Activated CD8-positive, alpha-beta T cell treated with anti-CD3 and anti-CD28 coated beads for 36 hours (primary cell): ENCODE results near the gene CILP2. TPM values are rescaled to one million over a fixed set of nuclear protein-coding genes. Genes with fewer than 3 reads are reported as not detected.

Experiments used
- ATAC-seq: fragments of 200-7000 bp; cut with Tn5 transposase; one replicate; pipeline ENCODE4 v1.10.0; 2021; ENCODE audit warnings: mild to moderate bottlenecking, moderate library complexity
- CTCF ChIA-PET: fragments of 350-600 bp; sonication (Branson Sonifier 250); formaldehyde crosslinking; loops from one replicate; lab custom pipeline; 2021; ENCODE audit warnings: antibody characterized with exemption; lab: Charles Lee
- POLR2A ChIA-PET: fragments of 350-600 bp; sonication (Branson Sonifier 250); formaldehyde crosslinking; loops from one replicate; lab custom pipeline; 2021; ENCODE audit warnings: antibody characterized with exemption; lab: Charles Lee
- DNase-seq: peaks from one replicate; pipeline ENCODE4 v3.0.0-alpha.2; 2020
- H3K27ac Mint-ChIP-seq: one replicate; pipeline ENCODE4 v1.8.0; 2021; ENCODE audit warnings: mild to moderate bottlenecking, mixed read lengths
- H3K27me3 Mint-ChIP-seq: one replicate; pipeline ENCODE4 v1.8.0; 2021; ENCODE audit warnings: mixed read lengths
- H3K36me3 Mint-ChIP-seq: one replicate; pipeline ENCODE4 v1.8.0; 2021; ENCODE audit warnings: low read depth, mixed read lengths
- H3K4me1 Mint-ChIP-seq: one replicate; pipeline ENCODE4 v1.8.0; 2021; ENCODE audit warnings: low read depth, mixed read lengths
- H3K4me3 Mint-ChIP-seq: one replicate; pipeline ENCODE4 v1.8.0; 2021; ENCODE audit warnings: mild to moderate bottlenecking, moderate library complexity, mixed read lengths
- H3K9me3 Mint-ChIP-seq: one replicate; pipeline ENCODE4 v1.8.0; 2021; ENCODE audit warnings: mixed read lengths
- CTCF ChIP-seq: fragments of 200-600 bp; IDR thresholded peaks from one replicate; pipeline ENCODE4 v1.8.0; 2022; ENCODE audit warnings: antibody characterized with exemption, mild to moderate bottlenecking
- intact Hi-C: fragments of 100-400 bp; cut with micrococcal nuclease; formaldehyde crosslinking; loops from one replicate; pipeline ENCODE4 v1.10.0; 2022
- total RNA-seq, 2 experiments: library from RNA; stranded (reverse); gene quantifications; one replicate each; pipeline ENCODE4 v1.2.3, GENCODE V29; 2021

The CILP2 gene
- total RNA-seq, 2 experiments from 2014 or later, result 0.31 to 0.32 TPM

- ATAC-seq (peak; percentile 34), DNase-seq (peak; percentile 87)
- intact Hi-C loops, result no loop called here
- peak overlapping the region; percentile 82 for H3K27ac Mint-ChIP-seq
- H3K27me3 Mint-ChIP-seq, result no peaks in the 10 kb centered on the region
- no peaks in the 10 kb centered on the region for H3K9me3 Mint-ChIP-seq
- H3K36me3 Mint-ChIP-seq, result peaks cover 23% of the 10 kb centered on the region
- peaks cover 58% of the 10 kb centered on the region for H3K4me1 Mint-ChIP-seq
- ChIA-PET CTCF (interaction anchor here (0.7 to 6.5 kb wide), 42 partner anchors 8 to 348 kb away, joined by 3 to 135 read pairs (median 6); partner anchors contain the start of genes GATAD2A and NR2C2AP), POLR2A (interaction anchor here (0.7 to 2.8 kb wide), 13 partner anchors 15 to 154 kb away, joined by 3 to 14 read pairs (median 4); partner anchors contain the start of genes NDUFA13 and TSSK6)
- TF ChIP-seq CTCF, result peak; percentile 75
- no peak overlapping the region for H3K4me3 Mint-ChIP-seq
Observed at GRCh38 chr19:19490214-19490968, 47.7 kb upstream of the CILP2 start.

- CTCF ChIA-PET, result interaction anchor here (0.5 to 6.5 kb wide), 34 partner anchors 12 to 751 kb away, joined by 3 to 135 read pairs (median 6); partner anchors contain the start of genes GATAD2A and NR2C2AP
- POLR2A ChIA-PET, result interaction anchor here (1.0 to 2.8 kb wide), 5 partner anchors 24 to 126 kb away, joined by 3 to 14 read pairs (median 7); partner anchors contain the start of genes NDUFA13 and TSSK6
- intact Hi-C loops, result no loop called here
- H3K27ac Mint-ChIP-seq, result no peak overlapping the region
- no peaks in the 10 kb centered on the region for H3K9me3 Mint-ChIP-seq
- no peak overlapping the region for H3K4me3 Mint-ChIP-seq
- peaks cover 47% of the 10 kb centered on the region for H3K4me1 Mint-ChIP-seq
- ATAC-seq (no peak), DNase-seq (no peak)
- H3K27me3 Mint-ChIP-seq, result no peaks in the 10 kb centered on the region
- no peak for TF ChIP-seq CTCF
- peaks cover 30% of the 10 kb centered on the region for H3K36me3 Mint-ChIP-seq
Observed at GRCh38 chr19:19491321-19492025, 46.6 kb upstream of the CILP2 start.

- TF ChIP-seq CTCF, result no peak
- POLR2A ChIA-PET, result interaction anchor here (1.0 to 2.6 kb wide), 2 partner anchors 81 to 85 kb away, joined by 4 to 10 read pairs; no protein-coding TSS in a partner anchor
- Mint-ChIP-seq H3K36me3 (peaks cover 34% of the 10 kb centered on the region), H3K4me1 (peaks cover 40% of the 10 kb centered on the region), H3K27me3 (no peaks in the 10 kb centered on the region), H3K9me3 (no peaks in the 10 kb centered on the region), H3K27ac (no peak overlapping the region), H3K4me3 (no peak overlapping the region)
- intact Hi-C loops, result no loop called here
- CTCF ChIA-PET, result interaction anchor here (1.1 to 6.5 kb wide), 8 partner anchors 12 to 170 kb away, joined by 3 to 135 read pairs (median 6); partner anchors contain the start of genes NDUFA13 and TSSK6
- no peak for ATAC-seq
- no peak for DNase-seq
Observed at GRCh38 chr19:19492026-19492610, 45.9 kb upstream of the CILP2 start.

GRCh38 chr19:19493841-19494546, 44.1 kb upstream of the CILP2 start:
- H3K4me3 Mint-ChIP-seq, result no peak overlapping the region
- POLR2A ChIA-PET, result no interaction called here
- H3K9me3 Mint-ChIP-seq, result no peaks in the 10 kb centered on the region
- H3K27ac Mint-ChIP-seq, result no peak overlapping the region
- CTCF ChIA-PET, result interaction anchor here (1.5 kb wide), 2 partner anchors 22 to 127 kb away, joined by 3 to 7 read pairs; partner anchors contain the start of genes NDUFA13 and TSSK6
- H3K4me1 Mint-ChIP-seq, result peaks cover 23% of the 10 kb centered on the region
- peaks cover 40% of the 10 kb centered on the region for H3K36me3 Mint-ChIP-seq
- intact Hi-C loops, result no loop called here
- no peak for TF ChIP-seq CTCF
- DNase-seq, result no peak
- ATAC-seq, result no peak
- H3K27me3 Mint-ChIP-seq, result no peaks in the 10 kb centered on the region
